Tibial artery (tissue), 4 donors: ENCODE results near the gene ZNHIT1.
"Not testable (repeated sequence)": the region's sequence is repeated elsewhere in the genome, so short reads cannot be mapped to it uniquely, and the experiment has no call there.

Experiments
- DNase-seq, 2 donors: peaks; one replicate each; pipeline ENCODE4 v3.0.0-alpha.2; 2019
- H3K27ac ChIP-seq, 2 donors: fragments of 200-600 bp; sonication (generic) in 1 of 2; 1 replicate in 1 of 2; 2 replicates in 1 of 2; pipeline ENCODE4 v1.5.1; 2018 to 2019; ENCODE audit warnings: mild to moderate bottlenecking in 1 of 2
- H3K27me3 ChIP-seq, 2 donors: fragments of 200-600 bp; sonication (generic) in 1 of 2; one replicate each; pipeline versions ENCODE4 v1.5.1 to v1.6.0; 2016 to 2019
- H3K36me3 ChIP-seq, 3 donors: fragments of 200-600 bp; sonication (generic) in 2 of 3; one replicate each; pipeline ENCODE4 v1.5.1; 2016 to 2019; ENCODE audit warnings: mild to moderate bottlenecking in 2 of 3
- H3K4me1 ChIP-seq, 4 donors: fragments of 200-600 bp; sonication (generic) in 2 of 4; 1 replicate in 3 of 4; 2 replicates in 1 of 4; pipeline ENCODE4 v1.5.1; 2016 to 2019
- H3K4me3 ChIP-seq, 2 donors: fragments of 200-600 bp; sonication (generic) in 1 of 2; 1 replicate in 1 of 2; 2 replicates in 1 of 2; pipeline ENCODE4 v1.5.1; 2018 to 2019; ENCODE audit warnings: mild to moderate bottlenecking in 2 of 2
- H3K9me3 ChIP-seq, 3 donors: fragments of 200-600 bp; sonication (generic) in 1 of 3; one replicate each; pipeline ENCODE4 v1.5.1; 2016 to 2019
- CTCF ChIP-seq, 2 experiments: fragments of 200-600 bp in 1 of 2; fragments of 450-650 bp in 1 of 2; IDR thresholded peaks; one replicate each; pipeline ENCODE4 v1.5.1; 2017 to 2019; ENCODE audit warnings: antibody characterized with exemption in 2 of 2, mild to moderate bottlenecking in 1 of 2, moderate library complexity in 1 of 2
- intact Hi-C: fragments of 100-400 bp; cut with DNase I; formaldehyde crosslinking; loops from one replicate; pipeline ENCODE4 v1.15.0; 2023; ENCODE audit warnings: low total_unique reads

ZNHIT1 gene

GRCh38 chr7:101255796-101256195 lies 37.8 kb downstream of the ZNHIT1 start:
- intact Hi-C loops, result no loop called here
- no peak overlapping the region for H3K27ac ChIP-seq

GRCh38 chr7:101258243-101258731 lies 40.3 kb downstream of the ZNHIT1 start:
- H3K27ac ChIP-seq, result no peak overlapping the region
- no peaks in the 10 kb centered on the region for H3K9me3 ChIP-seq
- H3K27me3 ChIP-seq, result peaks cover 0 to 23% of the 10 kb centered on the region in 2 donors
- no peak overlapping the region for H3K4me3 ChIP-seq
- no peak for TF ChIP-seq CTCF (IDR thresholded peaks at IDR 0.05)
- H3K36me3 ChIP-seq, result no peaks in the 10 kb centered on the region
- intact Hi-C loops, result no loop called here
- no peaks in the 10 kb centered on the region for H3K4me1 ChIP-seq
- DNase-seq, result no peak

More at GRCh38 chr7:101255796-101256195, 37.8 kb downstream of the ZNHIT1 start:
- peaks cover 0 to 12% of the 10 kb centered on the region in 2 donors for H3K27me3 ChIP-seq
- H3K4me1 ChIP-seq, result peaks cover 0 to 15% (median 11%) of the 10 kb centered on the region in 4 donors
- DNase-seq, result no peak
- H3K36me3 ChIP-seq, result no peaks in the 10 kb centered on the region
- H3K4me3 ChIP-seq, result no peak overlapping the region
- TF ChIP-seq CTCF (IDR thresholded peaks at IDR 0.05), result no peak
- no peaks in the 10 kb centered on the region for H3K9me3 ChIP-seq

GRCh38 chr7:101264102-101264706 lies 46.2 kb downstream of the ZNHIT1 start:
- H3K36me3 ChIP-seq, DNase-seq, H3K27ac ChIP-seq, H3K9me3 ChIP-seq, intact Hi-C loops, H3K4me3 ChIP-seq, H3K4me1 ChIP-seq: not testable (repeated sequence)
- H3K27me3 ChIP-seq, result peaks cover 0 to 28% of the 10 kb centered on the region in 2 donors

GRCh38 chr7:101265622-101266516 lies 47.9 kb downstream of the ZNHIT1 start:
- DNase-seq, result no peak
- intact Hi-C loops, result no loop called here
- no peaks in the 10 kb centered on the region for H3K4me1 ChIP-seq
- H3K27ac ChIP-seq, result no peak overlapping the region
- no peaks in the 10 kb centered on the region for H3K9me3 ChIP-seq
- H3K36me3 ChIP-seq, result no peaks in the 10 kb centered on the region
- no peak for TF ChIP-seq CTCF (IDR thresholded peaks at IDR 0.05)
- H3K27me3 ChIP-seq, result peaks cover 0 to 27% of the 10 kb centered on the region in 2 donors
- H3K4me3 ChIP-seq, result no peak overlapping the region

GRCh38 chr7:101269664-101270063 lies 51.7 kb downstream of the ZNHIT1 start:
- no peak for TF ChIP-seq CTCF (IDR thresholded peaks at IDR 0.05)
- Histone ChIP-seq H3K27me3 (peaks cover 0 to 24% of the 10 kb centered on the region in 2 donors), H3K4me1 (no peaks in the 10 kb centered on the region), H3K27ac (no peak overlapping the region), H3K4me3 (no peak overlapping the region), H3K9me3 (no peaks in the 10 kb centered on the region), H3K36me3 (no peaks in the 10 kb centered on the region)
- DNase-seq, result no peak
- intact Hi-C loops, result no loop called here

- peaks cover 0 to 21% of the 10 kb centered on the region in 2 donors for H3K27me3 ChIP-seq
- no peak overlapping the region for H3K4me3 ChIP-seq
- H3K27ac ChIP-seq, result no peak overlapping the region
- no peaks in the 10 kb centered on the region for H3K4me1 ChIP-seq
- DNase-seq, result no peak
- intact Hi-C loops, result no loop called here
- TF ChIP-seq CTCF (IDR thresholded peaks at IDR 0.05), result no peak
- H3K9me3 ChIP-seq, result no peaks in the 10 kb centered on the region
- no peaks in the 10 kb centered on the region for H3K36me3 ChIP-seq
These were observed 53.1 kb downstream of the ZNHIT1 start for GRCh38 chr7:101271021-101271420.
